Stomach smooth muscle (tissue), 2 donors: Measurements from ENCODE around the gene RBM47.

Source experiments
- H3K27ac ChIP-seq: one replicate; pipeline ENCODE4 v1.7.0; 2013; ENCODE audit warnings: mild to moderate bottlenecking, low read length, inconsistent platforms
- H3K27me3 ChIP-seq, 2 donors: one replicate each; pipeline ENCODE4 v1.7.0; 2013; ENCODE audit warnings: low read length in 2 of 2; ENCODE audit not compliant: insufficient read depth in 2 of 2, control insufficient read depth in 1 of 2
- H3K36me3 ChIP-seq, 2 donors: one replicate each; pipeline ENCODE4 v1.7.0; 2013; ENCODE audit warnings: low read length in 2 of 2; ENCODE audit not compliant: control insufficient read depth in 2 of 2, insufficient read depth in 2 of 2
- H3K4me1 ChIP-seq: one replicate; pipeline ENCODE4 v1.7.0; 2013; ENCODE audit warnings: low read length; ENCODE audit not compliant: control insufficient read depth, insufficient read depth
- H3K4me3 ChIP-seq, 2 donors: one replicate each; pipeline ENCODE4 v1.7.0; 2013; ENCODE audit warnings: low read length in 2 of 2
- H3K9ac ChIP-seq, 2 donors: one replicate each; pipeline ENCODE4 v1.7.0; 2013; ENCODE audit warnings: low read length in 2 of 2, mild to moderate bottlenecking in 1 of 2
- H3K9me3 ChIP-seq, 2 donors: one replicate each; pipeline ENCODE4 v1.7.0; 2013; ENCODE audit warnings: low read length in 2 of 2; ENCODE audit not compliant: control insufficient read depth in 2 of 2
- donor health status: healthy.
- donor health status: Pancreatic carcinoma.

RBM47 gene

GRCh38 chr4:40425799-40426574 is 203.7 kb downstream of the RBM47 start:
- no peak overlapping the region for H3K27ac ChIP-seq
- H3K9me3 ChIP-seq = no peaks in the 10 kb centered on the region
- H3K4me3 ChIP-seq = no peak overlapping the region
- H3K36me3 ChIP-seq = no peaks in the 10 kb centered on the region
- H3K9ac ChIP-seq = no peak overlapping the region
- H3K27me3 ChIP-seq = no peaks in the 10 kb centered on the region
- H3K4me1 ChIP-seq = no peaks in the 10 kb centered on the region

GRCh38 chr4:40423735-40424134 is 205.9 kb downstream of the RBM47 start:
- H3K9me3 ChIP-seq = no peaks in the 10 kb centered on the region
- no peak overlapping the region for H3K27ac ChIP-seq
- H3K36me3 ChIP-seq = no peaks in the 10 kb centered on the region
- no peaks in the 10 kb centered on the region for H3K4me1 ChIP-seq
- no peaks in the 10 kb centered on the region for H3K27me3 ChIP-seq
- no peak overlapping the region for H3K4me3 ChIP-seq
- H3K9ac ChIP-seq = no peak overlapping the region

GRCh38 chr4:40421839-40422708 is 207.6 kb downstream of the RBM47 start:
- H3K27ac ChIP-seq = no peak overlapping the region
- no peaks in the 10 kb centered on the region for H3K36me3 ChIP-seq
- no peaks in the 10 kb centered on the region for H3K4me1 ChIP-seq
- no peak overlapping the region for H3K9ac ChIP-seq
- H3K9me3 ChIP-seq = no peaks in the 10 kb centered on the region
- no peak overlapping the region for H3K4me3 ChIP-seq
- no peaks in the 10 kb centered on the region for H3K27me3 ChIP-seq

GRCh38 chr4:40419231-40419912 is 210.3 kb downstream of the RBM47 start:
- Histone ChIP-seq H3K4me3 (no peak overlapping the region), H3K36me3 (no peaks in the 10 kb centered on the region), H3K9me3 (no peaks in the 10 kb centered on the region), H3K9ac (no peak overlapping the region), H3K27me3 (no peaks in the 10 kb centered on the region), H3K4me1 (no peaks in the 10 kb centered on the region), H3K27ac (no peak overlapping the region)

- H3K9ac ChIP-seq = no peak overlapping the region
- no peak overlapping the region for H3K27ac ChIP-seq
- H3K36me3 ChIP-seq = no peaks in the 10 kb centered on the region
- no peaks in the 10 kb centered on the region for H3K9me3 ChIP-seq
- H3K4me1 ChIP-seq = no peaks in the 10 kb centered on the region
- no peaks in the 10 kb centered on the region for H3K27me3 ChIP-seq
- H3K4me3 ChIP-seq = no peak overlapping the region
These were observed 211.0 kb downstream of the RBM47 start for GRCh38 chr4:40418430-40419230.

- Histone ChIP-seq H3K9ac (no peak overlapping the region), H3K4me3 (no peak overlapping the region), H3K36me3 (no peaks in the 10 kb centered on the region), H3K9me3 (no peaks in the 10 kb centered on the region), H3K4me1 (no peaks in the 10 kb centered on the region), H3K27ac (no peak overlapping the region), H3K27me3 (no peaks in the 10 kb centered on the region)
These were observed 211.7 kb downstream of the RBM47 start for GRCh38 chr4:40417941-40418340.

GRCh38 chr4:40414673-40415072 is 215.0 kb downstream of the RBM47 start:
- H3K4me3 ChIP-seq = no peak overlapping the region
- H3K9ac ChIP-seq = no peak overlapping the region
- H3K27me3 ChIP-seq = no peaks in the 10 kb centered on the region
- no peaks in the 10 kb centered on the region for H3K36me3 ChIP-seq
- no peaks in the 10 kb centered on the region for H3K4me1 ChIP-seq
- no peak overlapping the region for H3K27ac ChIP-seq
- no peaks in the 10 kb centered on the region for H3K9me3 ChIP-seq

GRCh38 chr4:40412866-40413795 is 216.5 kb downstream of the RBM47 start:
- Histone ChIP-seq H3K9me3 (no peaks in the 10 kb centered on the region), H3K9ac (no peak overlapping the region), H3K27me3 (no peaks in the 10 kb centered on the region), H3K4me3 (no peak overlapping the region), H3K4me1 (no peaks in the 10 kb centered on the region), H3K36me3 (no peaks in the 10 kb centered on the region), H3K27ac (no peak overlapping the region)

- no peaks in the 10 kb centered on the region for H3K9me3 ChIP-seq
- H3K4me1 ChIP-seq = no peaks in the 10 kb centered on the region
- H3K36me3 ChIP-seq = no peaks in the 10 kb centered on the region
- H3K27ac ChIP-seq = no peak overlapping the region
- H3K4me3 ChIP-seq = no peak overlapping the region
- no peak overlapping the region for H3K9ac ChIP-seq
- H3K27me3 ChIP-seq = no peaks in the 10 kb centered on the region
These were observed 217.3 kb downstream of the RBM47 start for GRCh38 chr4:40412388-40412787.
